SU-DHL-6 (cell line): Measurements from ENCODE around the gene LURAP1L.

Source experiments
- EZH2phosphoT487 ChIP-seq: fragments of 200-600 bp; sonication (generic), shearing (Covaris generic); conservative IDR thresholded peaks from 2 replicates; pipeline ENCODE4 v1.6.1; 2018; ENCODE audit warnings: mild to moderate bottlenecking, antibody characterized with exemption, low read length, moderate library complexity, mixed read lengths
- TF ChIP-seq, protein P1 (sequence below): fragments of 200-600 bp; sonication (generic); IDR thresholded peaks from one replicate; pipeline ENCODE4 v1.5.1; 2017; ENCODE audit warnings: antibody characterized with exemption, mild to moderate bottlenecking, low read length, moderate library complexity; ENCODE audit not compliant: insufficient read depth, poor library complexity, severe bottlenecking

GRCh38 chr9:12814877-12815237 is 40.0 kb downstream of the LURAP1L start:
- TF ChIP-seq EZH2phosphoT487, result no peak
- TF ChIP-seq, protein P1, sequence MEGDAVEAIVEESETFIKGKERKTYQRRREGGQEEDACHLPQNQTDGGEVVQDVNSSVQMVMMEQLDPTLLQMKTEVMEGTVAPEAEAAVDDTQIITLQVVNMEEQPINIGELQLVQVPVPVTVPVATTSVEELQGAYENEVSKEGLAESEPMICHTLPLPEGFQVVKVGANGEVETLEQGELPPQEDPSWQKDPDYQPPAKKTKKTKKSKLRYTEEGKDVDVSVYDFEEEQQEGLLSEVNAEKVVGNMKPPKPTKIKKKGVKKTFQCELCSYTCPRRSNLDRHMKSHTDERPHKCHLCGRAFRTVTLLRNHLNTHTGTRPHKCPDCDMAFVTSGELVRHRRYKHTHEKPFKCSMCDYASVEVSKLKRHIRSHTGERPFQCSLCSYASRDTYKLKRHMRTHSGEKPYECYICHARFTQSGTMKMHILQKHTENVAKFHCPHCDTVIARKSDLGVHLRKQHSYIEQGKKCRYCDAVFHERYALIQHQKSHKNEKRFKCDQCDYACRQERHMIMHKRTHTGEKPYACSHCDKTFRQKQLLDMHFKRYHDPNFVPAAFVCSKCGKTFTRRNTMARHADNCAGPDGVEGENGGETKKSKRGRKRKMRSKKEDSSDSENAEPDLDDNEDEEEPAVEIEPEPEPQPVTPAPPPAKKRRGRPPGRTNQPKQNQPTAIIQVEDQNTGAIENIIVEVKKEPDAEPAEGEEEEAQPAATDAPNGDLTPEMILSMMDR, result no peak
